OCI-LY3 (cell line): Measurements from ENCODE around the gene ZNF727.
"Not testable (repeated sequence)": the region's sequence is repeated elsewhere in the genome, so short reads cannot be mapped to it uniquely, and the experiment has no call there.

ENCODE experiments used
- CTCF ChIP-seq: fragments of 200-600, 300-600 bp; sonication (generic); IDR thresholded peaks from 2 replicates; pipeline ENCODE4 v1.5.1; 2014; ENCODE audit warnings: antibody characterized with exemption, low read length, low read depth
- EZH2phosphoT487 ChIP-seq: fragments of 200-600 bp; shearing (Covaris generic); IDR thresholded peaks from 2 replicates; pipeline ENCODE4 v1.6.1; 2018; ENCODE audit warnings: antibody characterized with exemption, mixed run types, low read depth

GRCh38 chr7:64088863-64089262, 43.6 kb downstream of the ZNF727 start:
- TF ChIP-seq CTCF, EZH2phosphoT487: not testable (repeated sequence)
